ENCODE data around the gene ASTN2.

GRCh38 chr9:117414220-117414905 lies 494 bp downstream of the ASTN2 start:
- TF ChIP-seq ATF2 (IDR thresholded peaks at IDR 0.05; ENCODE audit: low read length) = no peak
- TF ChIP-seq MTA3 (IDR thresholded peaks at IDR 0.05; ENCODE audit: borderline replicate concordance, low read length) = no peak
- TF ChIP-seq DPF2 (IDR thresholded peaks at IDR 0.05) = no peak
- no peak for TF ChIP-seq CTCF (IDR thresholded peaks at IDR 0.05 in 2 of 3, conservative IDR thresholded peaks at IDR 0.05 in 1 of 3; ENCODE audit: control insufficient read depth in 2 of 3, extremely low read depth in 1 of 3, insufficient read depth in 1 of 3, low read depth in 3 of 3, low read length in 3 of 3)
- no peak for TF ChIP-seq REST (IDR thresholded peaks at IDR 0.05; ENCODE audit: low read depth, low read length)
- TF ChIP-seq NFYB (IDR thresholded peaks at IDR 0.05; ENCODE audit: insufficient read depth, low read depth, low read length) = no peak
- TF ChIP-seq SMC3 (IDR thresholded peaks at IDR 0.05; ENCODE audit: borderline replicate concordance, low read length) = no peak
- TF ChIP-seq TCF12 (IDR thresholded peaks at IDR 0.05; ENCODE audit: low read depth, low read length) = no peak
- no peak for TF ChIP-seq SIN3A (IDR thresholded peaks at IDR 0.05; ENCODE audit: low read depth, low read length)
- TF ChIP-seq YY1 (IDR thresholded peaks at IDR 0.05; ENCODE audit: low read depth, low read length) = no peak
